Endothelial cell of umbilical vein (primary cell): ENCODE results near the gene PRKAR1B. TPM values are rescaled to one million over a fixed set of nuclear protein-coding genes. Genes with fewer than 3 reads are reported as not detected.

Experiments
- BruUV-seq: library from RNA; stranded (reverse); fragments of 400-500 nt; replicated peaks from 2 replicates; lab custom pipeline; 2021; lab: Mats Ljungman, UMichigan
- CTCF ChIA-PET: fragments of 300-600, 350-600 bp; sonication (Branson Sonifier 250); formaldehyde crosslinking; loops from one replicate; lab custom pipeline; 2021; ENCODE audit warnings: antibody characterized with exemption, inconsistent platforms; lab: Charles Lee
- POLR2A ChIA-PET: fragments of 300-600, 350-600 bp; sonication (Branson Sonifier 250); formaldehyde crosslinking; loops from one replicate; lab custom pipeline; 2021; ENCODE audit warnings: antibody characterized with exemption, inconsistent platforms; lab: Charles Lee
- DNase-seq: peaks from one replicate; pipeline ENCODE4 v3.0.0-alpha.2; 2011; ENCODE audit warnings: low read depth, low spot score
- FAIRE-seq: peaks from 2 replicates; lab custom pipeline; 2011; peaks lifted over from hg19 to GRCh38; lab: Jason Lieb, UNC
- H2AFZ ChIP-seq: 2 replicates; pipeline ENCODE4 v1.6.0; 2012; ENCODE audit warnings: low read depth, low read length, control low read depth, inconsistent platforms
- H3K27ac ChIP-seq: 2 replicates; pipeline ENCODE4 v1.5.1; 2011; ENCODE audit warnings: low read depth, mild to moderate bottlenecking, control low read depth, low read length, moderate library complexity; ENCODE audit not compliant: insufficient read depth
- H3K27me3 ChIP-seq, 2 experiments: 2 replicates each; pipeline versions ENCODE4 v1.6.0 to v1.6.1; 2011; ENCODE audit warnings: low read length in 2 of 2, mixed read lengths in 1 of 2; ENCODE audit not compliant: control insufficient read depth in 2 of 2, insufficient read depth in 2 of 2
- H3K36me3 ChIP-seq, 2 experiments: 2 replicates in 1 of 2; 3 replicates in 1 of 2; pipeline ENCODE4 v1.5.1; 2011; ENCODE audit warnings: low read length in 2 of 2, mild to moderate bottlenecking in 1 of 2, moderate library complexity in 1 of 2; ENCODE audit not compliant: control insufficient read depth in 2 of 2, insufficient read depth in 2 of 2; ENCODE audit errors: extremely low read depth in 1 of 2
- H3K4me1 ChIP-seq: 3 replicates; pipeline ENCODE4 v1.5.1; 2011; ENCODE audit warnings: mild to moderate bottlenecking, low read length; ENCODE audit not compliant: control insufficient read depth, insufficient read depth; ENCODE audit errors: extremely low read depth
- H3K4me2 ChIP-seq: 2 replicates; pipeline ENCODE4 v1.6.1; 2011; ENCODE audit warnings: low read length, control low read depth, mixed read lengths; ENCODE audit not compliant: insufficient read depth
- H3K4me3 ChIP-seq, 3 experiments: fragments of 200-600 bp in 1 of 3; sonication (generic), shearing (Covaris generic) in 1 of 3; replicated peaks in 1 of 3; 2 replicates each; pipeline ENCODE4 v1.5.1; 2011 to 2016; ENCODE audit warnings: control low read depth in 3 of 3, low read length in 3 of 3, mild to moderate bottlenecking in 2 of 3, inconsistent platforms in 1 of 3, low read depth in 1 of 3, moderate library complexity in 1 of 3; ENCODE audit not compliant: insufficient read depth in 1 of 3
- H3K79me2 ChIP-seq: 2 replicates; pipeline ENCODE4 v1.6.0; 2012; ENCODE audit warnings: low read length, inconsistent platforms; ENCODE audit not compliant: control insufficient read depth, insufficient read depth
- H3K9ac ChIP-seq: replicated peaks from 2 replicates; pipeline ENCODE3; 2011; ENCODE audit warnings: low read length, control low read depth; ENCODE audit not compliant: insufficient read depth; ENCODE audit errors: extremely low read depth
- H3K9me1 ChIP-seq: replicated peaks from 3 replicates; pipeline ENCODE4 v1.6.0; 2011; ENCODE audit warnings: mild to moderate bottlenecking, low read length; ENCODE audit not compliant: control insufficient read depth, insufficient read depth; ENCODE audit errors: extremely low read depth
- H3K9me3 ChIP-seq: replicated peaks from 2 replicates; pipeline ENCODE4 v1.5.1; 2012; ENCODE audit warnings: low read length, inconsistent platforms; ENCODE audit not compliant: control insufficient read depth, insufficient read depth
- H4K20me1 ChIP-seq: replicated peaks from 2 replicates; pipeline ENCODE3; 2011; ENCODE audit warnings: mild to moderate bottlenecking, low read length; ENCODE audit not compliant: control insufficient read depth, insufficient read depth; ENCODE audit errors: extremely low read depth
- EZH2 ChIP-seq: IDR thresholded peaks from 2 replicates; pipeline ENCODE4 v1.6.1; 2012; ENCODE audit warnings: borderline replicate concordance, low read depth, mild to moderate bottlenecking, moderate library complexity, low read length, inconsistent platforms; ENCODE audit not compliant: severe bottlenecking
- GATA2 ChIP-seq: IDR thresholded peaks from 2 replicates; pipeline ENCODE4 v1.7.0; 2011; ENCODE audit warnings: low read depth, mild to moderate bottlenecking, moderate library complexity, mixed read lengths, low read length; ENCODE audit not compliant: insufficient read length, insufficient read depth
- JUN ChIP-seq: IDR thresholded peaks from 2 replicates; pipeline ENCODE4 v1.6.1; 2011; ENCODE audit warnings: borderline replicate concordance, low read depth; ENCODE audit not compliant: insufficient read length, insufficient read depth
- POLR2A ChIP-seq: IDR thresholded peaks from 2 replicates; pipeline ENCODE4 v1.6.1; 2012; ENCODE audit warnings: low read depth, mild to moderate bottlenecking, control low read depth, low read length
- dilution Hi-C: fragments of 300-500 bp; cut with MboI; formaldehyde crosslinking; loops from one replicate; pipeline ENCODE4 v1.15.0; 2019; ENCODE audit warnings: low sequenced_read_pairs; ENCODE audit not compliant: extremely low pct_ligation_motif_present
- intact Hi-C: fragments of 100-400 bp; cut with micrococcal nuclease; formaldehyde crosslinking; loops from one replicate; pipeline ENCODE4 v1.10.0; 2022
- polyA plus RNA-seq, 4 experiments: library from polyadenylated mRNA; depleted of rRNA in 3 of 4; stranded (reverse) in 3 of 4; unstranded in 1 of 4; fragments of >200 nt; gene quantifications; 2 replicates each; pipeline versions ENCODE4 v1.2.1 to v1.2.3, GENCODE V29; 2011 to 2012; ENCODE audit warnings: missing spikeins in 1 of 4
- total RNA-seq: library from RNA; stranded (reverse); gene quantifications from 2 replicates; pipeline ENCODE4 v1.2.3, GENCODE V29; 2021
- TF ChIP-seq, protein P1 (sequence below): IDR thresholded peaks from 2 replicates; pipeline ENCODE4 v1.6.1; 2011; ENCODE audit not compliant: insufficient read depth, insufficient read length
- TF ChIP-seq, protein P2 (sequence below), 2 donors: IDR thresholded peaks; 1 replicate in 1 of 2; 2 replicates in 1 of 2; pipeline ENCODE4 v1.5.1; 2011; ENCODE audit warnings: low read length in 2 of 2, mild to moderate bottlenecking in 2 of 2, moderate library complexity in 2 of 2, control low read depth in 1 of 2, inconsistent platforms in 1 of 2, low read depth in 1 of 2; ENCODE audit not compliant: insufficient read depth in 1 of 2; ENCODE audit errors: extremely low read depth in 1 of 2

Gene PRKAR1B
- total and polyA plus RNA-seq, 2 donors (not counting 3 experiments of a cell fraction or from before 2014, with no cell fraction given), result 15.4 to 29.2 TPM

DNA sequence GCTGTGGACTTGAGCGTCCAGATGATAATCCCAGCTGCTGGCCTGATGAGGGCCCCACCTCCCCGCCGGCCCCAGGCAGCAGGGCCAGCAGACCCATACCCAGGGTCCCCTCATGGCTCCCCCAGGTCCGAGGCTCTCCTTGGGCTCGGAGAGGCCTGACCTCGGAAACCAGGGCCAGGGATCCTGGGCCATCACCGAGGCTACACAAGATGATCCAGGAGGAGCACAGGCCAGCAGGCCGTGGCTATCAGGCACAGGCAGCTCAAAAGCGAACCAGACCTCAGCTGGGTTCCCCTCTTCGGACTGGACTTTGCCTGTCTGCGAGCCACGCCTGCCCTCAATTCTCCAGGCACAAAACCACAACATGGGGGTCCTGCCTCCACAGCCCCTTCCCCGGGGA lies 224.8 kb downstream of the PRKAR1B start:
- Histone ChIP-seq H3K9me1 (no peaks in the 10 kb centered on the region), H3K4me1 (no peaks in the 10 kb centered on the region), H3K36me3 (peaks cover 18 to 29% of the 10 kb centered on the region in 2 experiments), H3K9me3 (no peaks in the 10 kb centered on the region), H3K4me2 (no peak overlapping the region), H3K9ac (no peak overlapping the region), H3K79me2 (peaks cover 21% of the 10 kb centered on the region), H3K4me3 (no peak overlapping the region), H4K20me1 (no peaks in the 10 kb centered on the region), H2AFZ (no peak overlapping the region), H3K27ac (no peak overlapping the region), H3K27me3 (no peaks in the 10 kb centered on the region)
- POLR2A ChIA-PET, result no interaction called here
- intact Hi-C loops (loop anchor here (5.0 kb wide), 1 partner anchor 65 kb away; no protein-coding TSS in a partner anchor), dilution Hi-C loops (no loop called here)
- CTCF ChIA-PET, result interaction anchor here (1.9 kb wide), 1 partner anchor 169 kb away, joined by 8 read pairs; no protein-coding TSS in a partner anchor
- TF ChIP-seq EZH2 (no peak), GATA2 (no peak), POLR2A (no peak), JUN (no peak)
- TF ChIP-seq, protein P1, sequence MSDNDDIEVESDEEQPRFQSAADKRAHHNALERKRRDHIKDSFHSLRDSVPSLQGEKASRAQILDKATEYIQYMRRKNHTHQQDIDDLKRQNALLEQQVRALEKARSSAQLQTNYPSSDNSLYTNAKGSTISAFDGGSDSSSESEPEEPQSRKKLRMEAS, result no peak
- DNase-seq, result no peak
- no peak for FAIRE-seq
- BruUV-seq, result no TSS peak

DNA sequence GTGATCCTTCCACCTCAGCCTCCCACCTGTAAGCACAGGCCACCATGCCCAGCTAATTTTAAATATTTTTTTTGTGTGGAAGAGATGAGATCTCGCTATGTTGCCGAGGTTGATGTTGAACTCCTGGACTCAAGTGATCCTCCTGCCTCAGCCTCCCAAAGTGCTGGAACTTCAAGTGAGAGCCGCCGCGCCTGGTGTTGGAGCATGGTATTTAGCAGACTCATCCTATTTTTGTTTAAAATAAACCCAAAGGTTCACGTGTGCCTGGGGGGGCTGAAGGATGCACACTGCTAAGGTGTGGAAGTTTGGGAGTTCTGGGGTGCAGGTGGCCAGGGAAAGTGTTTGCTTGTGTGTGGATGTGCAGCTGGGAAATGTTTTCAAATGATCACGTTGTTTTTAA lies 225.6 kb downstream of the PRKAR1B start:
- no peak overlapping the region for H3K4me3 ChIP-seq
- H3K9me1 ChIP-seq, result no peaks in the 10 kb centered on the region
- ChIA-PET CTCF (interaction anchor here (1.9 kb wide), 1 partner anchor 168 kb away, joined by 8 read pairs; no protein-coding TSS in a partner anchor), POLR2A (no interaction called here)
- peaks cover 16% of the 10 kb centered on the region for H3K79me2 ChIP-seq
- no peak overlapping the region for H3K9ac ChIP-seq
- H3K4me2 ChIP-seq, result no peak overlapping the region
- TF ChIP-seq, protein P2, sequence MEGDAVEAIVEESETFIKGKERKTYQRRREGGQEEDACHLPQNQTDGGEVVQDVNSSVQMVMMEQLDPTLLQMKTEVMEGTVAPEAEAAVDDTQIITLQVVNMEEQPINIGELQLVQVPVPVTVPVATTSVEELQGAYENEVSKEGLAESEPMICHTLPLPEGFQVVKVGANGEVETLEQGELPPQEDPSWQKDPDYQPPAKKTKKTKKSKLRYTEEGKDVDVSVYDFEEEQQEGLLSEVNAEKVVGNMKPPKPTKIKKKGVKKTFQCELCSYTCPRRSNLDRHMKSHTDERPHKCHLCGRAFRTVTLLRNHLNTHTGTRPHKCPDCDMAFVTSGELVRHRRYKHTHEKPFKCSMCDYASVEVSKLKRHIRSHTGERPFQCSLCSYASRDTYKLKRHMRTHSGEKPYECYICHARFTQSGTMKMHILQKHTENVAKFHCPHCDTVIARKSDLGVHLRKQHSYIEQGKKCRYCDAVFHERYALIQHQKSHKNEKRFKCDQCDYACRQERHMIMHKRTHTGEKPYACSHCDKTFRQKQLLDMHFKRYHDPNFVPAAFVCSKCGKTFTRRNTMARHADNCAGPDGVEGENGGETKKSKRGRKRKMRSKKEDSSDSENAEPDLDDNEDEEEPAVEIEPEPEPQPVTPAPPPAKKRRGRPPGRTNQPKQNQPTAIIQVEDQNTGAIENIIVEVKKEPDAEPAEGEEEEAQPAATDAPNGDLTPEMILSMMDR (IDR thresholded peaks at IDR 0.05; ENCODE audit: extremely low read depth in 1 of 2, insufficient read depth in 1 of 2, low read depth in 1 of 2, low read length in 2 of 2), result no peak
- TF ChIP-seq JUN (no peak), GATA2 (no peak)
- intact Hi-C loops (loop anchor here (5.0 kb wide), 1 partner anchor 64 kb away; no protein-coding TSS in a partner anchor), dilution Hi-C loops (no loop called here)
- DNase-seq (no peak), FAIRE-seq (no peak)
- peaks cover 18 to 32% of the 10 kb centered on the region in 2 experiments for H3K36me3 ChIP-seq
- H4K20me1 ChIP-seq, result no peaks in the 10 kb centered on the region
- H3K4me1 ChIP-seq, result no peaks in the 10 kb centered on the region
- no peak overlapping the region for H3K27ac ChIP-seq
- no peaks in the 10 kb centered on the region for H3K27me3 ChIP-seq
- no TSS peak for BruUV-seq
- H3K9me3 ChIP-seq, result no peaks in the 10 kb centered on the region
- no peak overlapping the region for H2AFZ ChIP-seq
